NT2/D1 (cell line): ENCODE data around the gene FASTK.
A peak's percentile ranks its signal among the peaks of the same experiment; 100 is the strongest.

Experiments
- DNase-seq: peaks from one replicate; pipeline ENCODE4 v3.0.0-alpha.2; 2011; ENCODE audit warnings: low read depth, low spot score
- H3K27me3 ChIP-seq: 2 replicates; pipeline ENCODE4 v1.6.0; 2011; ENCODE audit warnings: mild to moderate bottlenecking; ENCODE audit not compliant: insufficient read length, insufficient read depth
- H3K36me3 ChIP-seq: 2 replicates; pipeline ENCODE4 v1.6.1; 2011; ENCODE audit warnings: mild to moderate bottlenecking, low read length, mixed read lengths; ENCODE audit not compliant: insufficient read depth, insufficient read length
- H3K4me1 ChIP-seq: 2 replicates; pipeline ENCODE4 v1.5.1; 2011; ENCODE audit not compliant: insufficient read depth, insufficient read length
- H3K4me3 ChIP-seq: 2 replicates; pipeline ENCODE4 v1.5.1; 2011; ENCODE audit warnings: low read depth; ENCODE audit not compliant: insufficient read length
- H3K9ac ChIP-seq: 2 replicates; pipeline ENCODE4 v1.6.0; 2011; ENCODE audit warnings: low read depth; ENCODE audit not compliant: insufficient read length
- H3K9me3 ChIP-seq: 2 replicates; pipeline ENCODE4 v1.5.1; 2011; ENCODE audit warnings: mild to moderate bottlenecking, low read length; ENCODE audit not compliant: insufficient read depth
- SUZ12 ChIP-seq: IDR thresholded peaks from 2 replicates; pipeline ENCODE4 v1.6.1; 2011; ENCODE audit not compliant: insufficient read length, insufficient read depth; ENCODE audit errors: extremely low read depth
- YY1 ChIP-seq: IDR thresholded peaks from 2 replicates; pipeline ENCODE4 v1.6.1; 2011; ENCODE audit not compliant: insufficient read length, insufficient read depth
- ZNF274 ChIP-seq: IDR thresholded peaks from 2 replicates; pipeline ENCODE4 v1.6.1; 2011; ENCODE audit warnings: mild to moderate bottlenecking, low read depth, low read length

FASTK gene

GRCh38 chr7:151102991-151103390, 22.4 kb upstream of the FASTK start:
- no peak for DNase-seq
- TF ChIP-seq SUZ12 = no peak
- TF ChIP-seq ZNF274 = no peak
- TF ChIP-seq YY1 = no peak

DNA sequence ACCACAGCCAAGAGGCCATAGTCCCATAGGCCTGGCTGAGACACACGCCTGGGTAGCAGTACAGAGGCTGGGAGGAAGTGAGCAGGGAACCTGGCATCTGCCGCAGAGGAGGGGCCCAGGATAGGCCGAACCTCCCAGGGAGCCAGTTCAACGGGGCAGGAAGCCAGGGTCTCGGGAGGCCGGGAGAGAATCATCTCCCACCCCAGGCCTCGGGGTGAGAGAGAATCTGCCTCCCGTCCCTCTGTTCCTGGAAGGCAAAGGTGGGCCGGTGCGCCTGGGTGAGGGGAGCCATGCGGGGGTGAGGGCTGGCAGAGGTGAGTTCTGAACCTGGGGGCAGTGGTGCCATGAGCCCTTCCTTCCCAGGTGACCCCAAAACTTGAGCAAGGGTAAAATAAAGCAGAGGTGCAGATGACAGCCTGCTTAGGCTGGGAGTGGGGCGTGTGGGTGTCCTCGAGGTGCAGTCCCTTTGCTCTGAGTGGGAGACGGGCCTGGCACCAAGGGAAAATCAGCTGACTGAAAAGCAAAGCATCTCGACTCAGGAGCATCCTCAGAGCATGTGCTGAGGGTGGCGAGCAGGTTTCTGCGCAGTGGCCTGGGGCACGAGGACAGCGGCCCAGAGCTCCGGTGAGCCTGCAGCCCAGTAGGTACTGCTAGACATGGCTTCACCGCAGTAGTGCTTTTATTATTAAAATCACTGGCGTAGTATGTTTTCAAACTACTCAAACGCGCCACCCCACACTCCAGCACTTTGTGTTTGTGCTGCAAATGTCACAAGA, 21.2 kb upstream of the FASTK start:
- Histone ChIP-seq H3K9me3 (no peaks in the 10 kb centered on the region), H3K4me3 (no peak overlapping the region), H3K27me3 (no peaks in the 10 kb centered on the region), H3K4me1 (peaks cover 1% of the 10 kb centered on the region), H3K9ac (no peak overlapping the region), H3K36me3 (peaks cover 15% of the 10 kb centered on the region)
- DNase-seq = no peak
- TF ChIP-seq SUZ12 (no peak), ZNF274 (no peak), YY1 (no peak)

More at GRCh38 chr7:151102991-151103390, 22.4 kb upstream of the FASTK start:
- Histone ChIP-seq H3K36me3 (peaks cover 15% of the 10 kb centered on the region), H3K4me3 (no peak overlapping the region), H3K27me3 (no peaks in the 10 kb centered on the region), H3K4me1 (peaks cover 1% of the 10 kb centered on the region), H3K9me3 (no peaks in the 10 kb centered on the region), H3K9ac (no peak overlapping the region)

GRCh38 chr7:151100921-151101320, 20.3 kb upstream of the FASTK start:
- H3K27me3 ChIP-seq = no peaks in the 10 kb centered on the region
- H3K9me3 ChIP-seq = no peaks in the 10 kb centered on the region
- H3K4me3 ChIP-seq = no peak overlapping the region
- H3K9ac ChIP-seq = peak overlapping the region; percentile 2
- DNase-seq = no peak
- TF ChIP-seq YY1 (no peak), ZNF274 (no peak), SUZ12 (no peak)
- peaks cover 15% of the 10 kb centered on the region for H3K36me3 ChIP-seq
- H3K4me1 ChIP-seq = peaks cover 1% of the 10 kb centered on the region

DNA sequence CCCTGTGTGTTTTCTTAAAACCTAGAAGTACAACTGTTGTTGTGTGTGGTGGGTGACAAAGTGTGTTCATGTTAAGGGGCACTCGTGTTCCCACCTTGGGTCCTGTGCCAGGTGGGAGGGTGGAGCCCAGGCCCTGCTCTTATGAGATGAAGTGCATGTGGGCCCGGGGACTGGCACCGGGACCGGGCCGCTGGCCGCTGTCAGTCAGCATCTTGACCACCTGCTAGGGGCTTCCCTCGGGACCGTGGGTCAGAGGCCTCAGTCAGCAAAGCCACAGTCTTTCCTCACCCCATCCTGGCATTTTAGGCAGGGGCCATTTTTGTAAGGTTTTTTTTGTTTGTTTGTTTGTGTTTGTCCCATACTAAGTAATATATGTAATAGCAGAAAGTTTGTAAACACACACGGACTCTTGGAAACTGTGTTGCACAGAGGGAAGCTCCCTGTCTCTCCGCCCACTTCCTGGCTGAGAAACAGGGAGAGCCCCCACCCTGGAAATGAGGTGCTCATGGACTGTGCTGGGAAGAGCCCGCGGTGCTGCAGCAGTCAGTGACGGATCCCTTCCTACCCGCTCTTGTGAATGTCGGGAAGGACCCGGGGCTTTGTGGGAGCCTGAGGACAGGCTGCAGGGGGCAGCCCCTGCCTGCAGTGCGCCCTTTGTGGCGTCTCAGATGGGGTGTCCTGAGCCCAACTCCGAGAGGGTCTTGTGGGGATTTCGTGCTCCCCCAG, 19.0 kb upstream of the FASTK start:
- peaks cover 1% of the 10 kb centered on the region for H3K4me1 ChIP-seq
- H3K4me3 ChIP-seq = no peak overlapping the region
- H3K9me3 ChIP-seq = no peaks in the 10 kb centered on the region
- DNase-seq = no peak
- TF ChIP-seq YY1 = no peak
- no peak for TF ChIP-seq ZNF274
- TF ChIP-seq SUZ12 = no peak
- H3K27me3 ChIP-seq = no peaks in the 10 kb centered on the region
- H3K9ac ChIP-seq = no peak overlapping the region
- peaks cover 12% of the 10 kb centered on the region for H3K36me3 ChIP-seq

- Histone ChIP-seq H3K9ac (no peak overlapping the region), H3K4me3 (no peak overlapping the region), H3K4me1 (peaks cover 4% of the 10 kb centered on the region), H3K27me3 (no peaks in the 10 kb centered on the region), H3K9me3 (no peaks in the 10 kb centered on the region), H3K36me3 (peaks cover 27% of the 10 kb centered on the region)
- TF ChIP-seq ZNF274 = no peak
- no peak for DNase-seq
Measured at GRCh38 chr7:151095828-151096475, 15.3 kb upstream of the FASTK start.

- no peak for TF ChIP-seq YY1
- no peak for TF ChIP-seq SUZ12
- TF ChIP-seq ZNF274 = no peak
- Histone ChIP-seq H3K4me3 (no peak overlapping the region), H3K9ac (no peak overlapping the region), H3K9me3 (no peaks in the 10 kb centered on the region), H3K27me3 (no peaks in the 10 kb centered on the region), H3K36me3 (peaks cover 30% of the 10 kb centered on the region), H3K4me1 (peaks cover 4% of the 10 kb centered on the region)
- DNase-seq = no peak
Measured at GRCh38 chr7:151095123-151095797, 14.7 kb upstream of the FASTK start.

GRCh38 chr7:151094675-151095074, 14.1 kb upstream of the FASTK start:
- H3K9ac ChIP-seq = no peak overlapping the region
- no peak overlapping the region for H3K4me3 ChIP-seq
- no peaks in the 10 kb centered on the region for H3K27me3 ChIP-seq
- peaks cover 7% of the 10 kb centered on the region for H3K4me1 ChIP-seq
- TF ChIP-seq ZNF274 (no peak), YY1 (no peak)
- no peak for DNase-seq
- peaks cover 30% of the 10 kb centered on the region for H3K36me3 ChIP-seq
- no peaks in the 10 kb centered on the region for H3K9me3 ChIP-seq
